ENCODE measurements around the gene SLC6A18. TPM values are rescaled to one million over a fixed set of nuclear protein-coding genes. Genes with fewer than 3 reads are reported as not detected.

The SLC6A18 gene
- total and polyA plus RNA-seq, 2 experiments from 2014 or later: 0.35 TPM; not detected in 1

DNA sequence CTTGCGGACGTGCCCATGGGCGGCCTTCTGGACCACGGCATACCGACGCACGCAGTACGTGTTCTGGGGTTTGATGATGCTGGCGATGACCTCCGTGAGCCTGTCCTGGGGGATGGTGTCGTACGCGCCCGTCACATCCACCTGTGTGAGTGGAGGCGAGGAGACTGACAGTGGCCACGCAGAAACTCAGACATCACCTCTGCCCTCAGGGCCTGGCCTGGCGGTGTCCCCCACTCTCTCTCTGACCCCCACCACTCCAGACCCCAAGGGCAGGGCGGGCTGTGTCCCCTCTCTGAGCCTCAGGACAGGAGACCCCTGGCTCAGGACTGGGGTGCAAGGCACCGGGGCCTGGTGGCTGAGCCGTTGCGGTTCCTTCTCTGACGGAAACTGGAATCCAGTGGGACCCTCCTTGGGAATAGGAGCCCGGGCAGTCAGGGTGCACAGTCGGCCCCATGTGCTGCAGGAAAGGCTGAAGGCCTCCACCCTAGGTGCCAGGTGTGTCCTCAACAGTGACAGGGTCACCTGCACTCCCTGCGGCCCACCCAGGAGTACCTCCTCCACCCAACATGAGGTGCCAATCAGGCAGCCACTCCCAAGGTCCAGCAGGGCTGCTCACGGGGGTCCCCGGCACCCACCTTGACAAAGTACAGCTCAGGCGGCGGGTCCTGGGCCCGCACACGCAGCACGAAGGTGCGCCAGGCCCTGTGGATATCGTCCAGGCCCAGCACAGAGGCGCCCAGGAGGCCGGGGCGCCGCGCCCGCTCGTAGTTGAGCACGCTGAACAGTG is 53.7 kb downstream of the SLC6A18 start:
- no peak overlapping the region for H3K4me2 ChIP-seq
- H3K4me3 ChIP-seq: no peak overlapping the region
- H3K79me2 ChIP-seq: no peaks in the 10 kb centered on the region
- H3K4me1 ChIP-seq (ENCODE audit: insufficient read depth): no peaks in the 10 kb centered on the region
- no peak overlapping the region for H2AFZ ChIP-seq
- no peaks in the 10 kb centered on the region for H3K27me3 ChIP-seq
- H3K9me2 ChIP-seq (replicated peaks; ENCODE audit: insufficient read depth): no peaks in the 10 kb centered on the region
- no peak for DNase-seq (ENCODE audit: low spot score)
- no peak for TF ChIP-seq EZH2 (IDR thresholded peaks at IDR 0.05; ENCODE audit: borderline replicate concordance)
- no peak for TF ChIP-seq EZH2phosphoT487 (IDR thresholded peaks at IDR 0.05; ENCODE audit: low read depth, severe bottlenecking, unreplicated experiment)
- TF ChIP-seq, protein P1, sequence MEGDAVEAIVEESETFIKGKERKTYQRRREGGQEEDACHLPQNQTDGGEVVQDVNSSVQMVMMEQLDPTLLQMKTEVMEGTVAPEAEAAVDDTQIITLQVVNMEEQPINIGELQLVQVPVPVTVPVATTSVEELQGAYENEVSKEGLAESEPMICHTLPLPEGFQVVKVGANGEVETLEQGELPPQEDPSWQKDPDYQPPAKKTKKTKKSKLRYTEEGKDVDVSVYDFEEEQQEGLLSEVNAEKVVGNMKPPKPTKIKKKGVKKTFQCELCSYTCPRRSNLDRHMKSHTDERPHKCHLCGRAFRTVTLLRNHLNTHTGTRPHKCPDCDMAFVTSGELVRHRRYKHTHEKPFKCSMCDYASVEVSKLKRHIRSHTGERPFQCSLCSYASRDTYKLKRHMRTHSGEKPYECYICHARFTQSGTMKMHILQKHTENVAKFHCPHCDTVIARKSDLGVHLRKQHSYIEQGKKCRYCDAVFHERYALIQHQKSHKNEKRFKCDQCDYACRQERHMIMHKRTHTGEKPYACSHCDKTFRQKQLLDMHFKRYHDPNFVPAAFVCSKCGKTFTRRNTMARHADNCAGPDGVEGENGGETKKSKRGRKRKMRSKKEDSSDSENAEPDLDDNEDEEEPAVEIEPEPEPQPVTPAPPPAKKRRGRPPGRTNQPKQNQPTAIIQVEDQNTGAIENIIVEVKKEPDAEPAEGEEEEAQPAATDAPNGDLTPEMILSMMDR (IDR thresholded peaks at IDR 0.05; ENCODE audit: poor library complexity): no peak
- H4K20me1 ChIP-seq (ENCODE audit: insufficient read depth, poor library complexity, severe bottlenecking): no peaks in the 10 kb centered on the region
- 95% methylated on average over 41 of the region's 42 CpGs for whole genome bisulfite sequencing (ENCODE audit: low lambda C conversion rate, missing lambda C conversion rate)
- no peaks in the 10 kb centered on the region for H3K9me3 ChIP-seq (ENCODE audit: low read depth)
- H3K27ac ChIP-seq: no peak overlapping the region
- no peaks in the 10 kb centered on the region for H3K36me3 ChIP-seq (replicated peaks; ENCODE audit: insufficient read depth, low read depth)

GRCh38 chr5:1279443-1280151 is 54.4 kb downstream of the SLC6A18 start:
- Histone ChIP-seq H3K36me3 (replicated peaks; ENCODE audit: insufficient read depth, low read depth) (no peaks in the 10 kb centered on the region), H3K9me2 (replicated peaks; ENCODE audit: insufficient read depth) (no peaks in the 10 kb centered on the region), H3K4me1 (ENCODE audit: insufficient read depth) (no peaks in the 10 kb centered on the region), H3K9me3 (ENCODE audit: low read depth) (no peaks in the 10 kb centered on the region), H3K27me3 (no peaks in the 10 kb centered on the region), H3K4me2 (no peak overlapping the region), H3K4me3 (no peak overlapping the region), H4K20me1 (ENCODE audit: insufficient read depth, poor library complexity, severe bottlenecking) (no peaks in the 10 kb centered on the region), H3K79me2 (no peaks in the 10 kb centered on the region), H3K27ac (no peak overlapping the region), H2AFZ (no peak overlapping the region)
- no peak for DNase-seq (ENCODE audit: low spot score)
- TF ChIP-seq, protein P1 (IDR thresholded peaks at IDR 0.05; ENCODE audit: poor library complexity): no peak
- TF ChIP-seq EZH2phosphoT487 (IDR thresholded peaks at IDR 0.05; ENCODE audit: low read depth, severe bottlenecking, unreplicated experiment) (no peak), EZH2 (IDR thresholded peaks at IDR 0.05; ENCODE audit: borderline replicate concordance) (no peak)
- 96% methylated on average over 30 of the region's 34 CpGs for WGBS (ENCODE audit: low lambda C conversion rate, missing lambda C conversion rate)

GRCh38 chr5:1280177-1281037 is 55.2 kb downstream of the SLC6A18 start:
- Histone ChIP-seq H3K9me3 (ENCODE audit: low read depth) (no peaks in the 10 kb centered on the region), H3K36me3 (replicated peaks; ENCODE audit: insufficient read depth, low read depth) (no peaks in the 10 kb centered on the region), H3K4me1 (ENCODE audit: insufficient read depth) (no peaks in the 10 kb centered on the region), H3K27ac (no peak overlapping the region), H3K27me3 (no peaks in the 10 kb centered on the region), H3K4me3 (no peak overlapping the region), H3K4me2 (no peak overlapping the region), H3K9me2 (replicated peaks; ENCODE audit: insufficient read depth) (no peaks in the 10 kb centered on the region), H3K79me2 (no peaks in the 10 kb centered on the region), H4K20me1 (ENCODE audit: insufficient read depth, poor library complexity, severe bottlenecking) (no peaks in the 10 kb centered on the region), H2AFZ (no peak overlapping the region)
- TF ChIP-seq, protein P1 (IDR thresholded peaks at IDR 0.05; ENCODE audit: poor library complexity): no peak
- TF ChIP-seq EZH2phosphoT487 (IDR thresholded peaks at IDR 0.05; ENCODE audit: low read depth, severe bottlenecking, unreplicated experiment): no peak
- TF ChIP-seq EZH2 (IDR thresholded peaks at IDR 0.05; ENCODE audit: borderline replicate concordance): no peak
- 94% methylated on average over 32 of the region's 32 CpGs for WGBS (ENCODE audit: low lambda C conversion rate, missing lambda C conversion rate)
- no peak for DNase-seq (ENCODE audit: low spot score)

All from hepatocyte (in vitro differentiated cells).